GM21447 (cell line): ENCODE results near the gene GFOD1.

Experiments used
- ATAC-seq: cut with Tn5 transposase; IDR thresholded peaks from one replicate; pipeline ENCODE4 v1.9.1; 2021; ENCODE audit not compliant: unreplicated experiment

GFOD1 gene

GRCh38 chr6:13486679-13487121 lies 700 bp downstream of the GFOD1 start:
- ATAC-seq = peak; percentile 25

- no peak for ATAC-seq
Measured at GRCh38 chr6:13485923-13486562, 1.4 kb downstream of the GFOD1 start.

- ATAC-seq = no peak
Measured at GRCh38 chr6:13485303-13485702, 2.1 kb downstream of the GFOD1 start.

- no peak for ATAC-seq
Measured at GRCh38 chr6:13484827-13485226, 2.6 kb downstream of the GFOD1 start.

- no peak for ATAC-seq
Measured at GRCh38 chr6:13484138-13484708, 3.2 kb downstream of the GFOD1 start.

- no peak for ATAC-seq
Measured at GRCh38 chr6:13480631-13481501, 6.5 kb downstream of the GFOD1 start.

GRCh38 chr6:13479971-13480434 lies 7.4 kb downstream of the GFOD1 start:
- no peak for ATAC-seq

- ATAC-seq = no peak
Measured at GRCh38 chr6:13479206-13479800, 8.1 kb downstream of the GFOD1 start.

- peak; percentile 48 for ATAC-seq
Measured at GRCh38 chr6:13478525-13478966, 8.9 kb downstream of the GFOD1 start.

- no peak for ATAC-seq
Measured at GRCh38 chr6:13474787-13475186, 12.6 kb downstream of the GFOD1 start.

GRCh38 chr6:13474360-13474759 lies 13.0 kb downstream of the GFOD1 start:
- no peak for ATAC-seq

GRCh38 chr6:13473768-13474165 lies 13.6 kb downstream of the GFOD1 start:
- no peak for ATAC-seq

GRCh38 chr6:13472976-13473767 lies 14.2 kb downstream of the GFOD1 start:
- no peak for ATAC-seq

- ATAC-seq = no peak
Measured at GRCh38 chr6:13472099-13472498, 15.3 kb downstream of the GFOD1 start.

- no peak for ATAC-seq
Measured at GRCh38 chr6:13471184-13471583, 16.2 kb downstream of the GFOD1 start.

- ATAC-seq = no peak
Measured at GRCh38 chr6:13470238-13471140, 16.9 kb downstream of the GFOD1 start.

GRCh38 chr6:13469693-13470092 lies 17.7 kb downstream of the GFOD1 start:
- ATAC-seq = no peak

GRCh38 chr6:13468839-13469238 lies 18.6 kb downstream of the GFOD1 start:
- no peak for ATAC-seq

GRCh38 chr6:13467216-13467600 lies 20.2 kb downstream of the GFOD1 start:
- no peak for ATAC-seq
